ENCODE measurements around the gene CAMK1D. TPM values are rescaled to one million over a fixed set of nuclear protein-coding genes. Genes with fewer than 3 reads are reported as not detected.

Gene CAMK1D
- total RNA-seq, 1 donor from 2014 or later: 7.4 TPM

DNA sequence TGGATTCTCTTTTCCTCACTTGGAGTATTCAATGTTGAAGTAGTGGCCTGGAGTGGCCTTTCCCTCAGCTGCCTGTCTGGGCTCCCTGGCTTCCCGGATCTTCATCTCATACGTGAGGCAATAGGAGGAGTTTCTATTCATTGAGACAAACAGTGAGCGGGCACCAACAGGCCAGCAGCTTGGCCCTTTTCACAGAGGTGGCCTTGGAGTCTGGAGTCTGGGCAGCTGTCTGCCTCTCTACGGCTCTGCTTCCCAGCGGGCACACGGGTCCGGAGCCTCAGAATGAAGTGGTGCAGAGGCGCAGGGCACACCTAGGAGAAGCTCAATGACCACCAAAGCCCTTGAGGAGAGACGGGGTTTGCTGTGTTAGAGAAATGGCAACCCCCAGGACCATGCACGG, 482.7 kb downstream of the CAMK1D start:
- Mint-ChIP-seq H3K4me3 (no peak overlapping the region), H3K27ac (no peak overlapping the region), H3K27me3 (ENCODE audit: insufficient read depth) (no peaks in the 10 kb centered on the region), H3K4me1 (ENCODE audit: low read depth) (no peaks in the 10 kb centered on the region), H3K9me3 (no peaks in the 10 kb centered on the region), H3K36me3 (ENCODE audit: low read depth) (peaks cover 2% of the 10 kb centered on the region)
- intact Hi-C loops (cut with micrococcal nuclease): no loop called here
- DNase-seq (ENCODE audit: low spot score): no peak

DNA sequence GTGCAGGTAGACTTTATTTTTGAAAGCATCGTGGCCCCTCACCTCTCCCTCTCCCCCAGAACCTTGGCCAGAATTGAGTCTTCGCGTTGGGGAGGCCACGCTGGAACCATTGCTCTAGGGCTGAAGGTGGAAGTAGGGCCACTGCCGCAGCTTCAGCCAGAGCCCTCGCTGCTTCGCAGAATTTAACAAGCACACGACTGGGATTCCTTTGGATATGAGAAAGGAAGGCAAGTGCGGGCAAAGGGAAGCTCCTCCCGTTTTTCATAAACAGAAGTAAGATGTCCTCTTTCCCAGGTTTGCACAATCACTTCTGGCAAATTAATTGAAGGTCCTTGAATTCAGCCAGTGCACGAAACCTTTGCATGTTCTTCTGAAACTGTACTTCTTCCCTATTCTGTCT, 484.1 kb downstream of the CAMK1D start:
- intact Hi-C loops (cut with micrococcal nuclease): no loop called here
- DNase-seq (ENCODE audit: low spot score): no peak
- no peak overlapping the region for H3K4me3 Mint-ChIP-seq
- no peaks in the 10 kb centered on the region for H3K27me3 Mint-ChIP-seq (ENCODE audit: insufficient read depth)
- no peaks in the 10 kb centered on the region for H3K36me3 Mint-ChIP-seq (ENCODE audit: low read depth)
- H3K9me3 Mint-ChIP-seq: no peaks in the 10 kb centered on the region
- H3K4me1 Mint-ChIP-seq (ENCODE audit: low read depth): no peaks in the 10 kb centered on the region
- no peak overlapping the region for H3K27ac Mint-ChIP-seq

DNA sequence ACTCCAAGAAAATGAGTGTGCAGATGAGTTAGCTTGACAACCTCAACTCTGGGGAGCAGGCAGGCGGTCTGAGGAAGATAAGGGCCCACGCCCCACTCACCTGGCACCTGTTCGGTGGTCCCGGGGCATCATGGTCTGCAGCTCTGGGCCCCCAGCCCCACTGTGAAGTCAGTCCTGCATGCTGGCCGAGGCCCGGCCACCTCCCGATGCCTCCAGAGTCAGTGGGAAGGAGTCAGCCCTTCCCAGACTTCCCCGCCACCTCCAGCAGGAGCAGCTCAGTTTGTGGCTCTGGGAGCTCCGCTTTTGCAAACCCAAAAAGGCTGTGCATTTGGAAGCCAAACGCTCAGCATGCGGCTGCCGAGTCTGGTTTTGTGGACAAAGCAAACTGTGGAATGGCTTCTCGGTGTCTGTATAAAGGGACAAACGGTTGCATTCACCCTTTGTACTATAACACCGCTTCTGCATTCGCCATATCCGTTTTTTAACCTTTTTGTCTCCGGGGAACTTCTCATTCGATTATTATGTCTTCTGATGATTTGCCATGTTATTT, 484.8 kb downstream of the CAMK1D start:
- H3K27ac Mint-ChIP-seq: no peak overlapping the region
- intact Hi-C loops (cut with micrococcal nuclease): no loop called here
- H3K4me3 Mint-ChIP-seq: no peak overlapping the region
- no peak for DNase-seq (ENCODE audit: low spot score)
- H3K9me3 Mint-ChIP-seq: no peaks in the 10 kb centered on the region
- H3K27me3 Mint-ChIP-seq (ENCODE audit: insufficient read depth): no peaks in the 10 kb centered on the region
- H3K4me1 Mint-ChIP-seq (ENCODE audit: low read depth): no peaks in the 10 kb centered on the region
- no peaks in the 10 kb centered on the region for H3K36me3 Mint-ChIP-seq (ENCODE audit: low read depth)

DNA sequence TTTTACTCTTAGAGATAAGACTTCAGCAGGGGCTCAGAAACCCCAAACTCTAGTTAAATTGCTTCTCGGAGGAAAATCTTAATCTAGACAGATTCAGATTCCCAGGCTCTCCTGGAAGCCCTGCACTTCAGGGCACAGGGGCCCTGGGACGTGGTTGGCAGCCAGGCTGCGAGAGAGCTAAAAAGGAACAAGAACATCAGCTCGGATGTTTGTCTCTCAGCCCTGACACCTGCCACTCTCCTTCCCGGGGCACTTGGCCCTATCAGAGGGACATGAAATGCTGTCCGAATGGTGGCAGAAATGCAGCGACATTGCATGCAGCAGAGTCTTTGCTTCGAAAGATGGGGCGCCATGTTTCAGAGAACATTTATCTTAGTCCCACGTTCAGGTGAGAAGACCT, 485.4 kb downstream of the CAMK1D start:
- no peak overlapping the region for H3K4me3 Mint-ChIP-seq
- H3K27me3 Mint-ChIP-seq (ENCODE audit: insufficient read depth): no peaks in the 10 kb centered on the region
- intact Hi-C loops (cut with micrococcal nuclease): no loop called here
- H3K27ac Mint-ChIP-seq: no peak overlapping the region
- no peaks in the 10 kb centered on the region for H3K9me3 Mint-ChIP-seq
- no peak for DNase-seq (ENCODE audit: low spot score)
- no peaks in the 10 kb centered on the region for H3K36me3 Mint-ChIP-seq (ENCODE audit: low read depth)
- no peaks in the 10 kb centered on the region for H3K4me1 Mint-ChIP-seq (ENCODE audit: low read depth)

DNA sequence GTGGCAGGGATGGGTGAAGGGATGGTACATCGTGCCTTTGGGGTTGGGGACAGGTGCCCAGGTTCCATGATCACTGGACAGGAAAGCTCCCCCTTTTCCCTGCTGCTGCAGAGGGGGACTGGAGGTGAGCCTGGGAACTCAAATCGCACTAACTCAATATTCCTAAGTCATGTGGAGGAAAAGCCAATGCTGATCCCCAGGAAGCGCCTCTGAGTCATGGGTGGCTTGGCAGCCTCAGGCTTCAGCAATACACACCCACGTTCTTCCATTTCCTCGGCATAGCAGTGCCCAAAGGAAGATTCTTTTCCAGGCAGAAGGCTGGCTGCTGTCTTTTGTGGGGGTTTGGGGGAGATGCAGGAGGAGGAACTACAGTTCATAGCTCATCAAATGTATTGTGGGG, 486.4 kb downstream of the CAMK1D start:
- intact Hi-C loops (cut with micrococcal nuclease): no loop called here
- Mint-ChIP-seq H3K27ac (no peak overlapping the region), H3K36me3 (ENCODE audit: low read depth) (no peaks in the 10 kb centered on the region), H3K27me3 (ENCODE audit: insufficient read depth) (no peaks in the 10 kb centered on the region), H3K4me1 (ENCODE audit: low read depth) (no peaks in the 10 kb centered on the region), H3K4me3 (no peak overlapping the region), H3K9me3 (no peaks in the 10 kb centered on the region)
- DNase-seq (ENCODE audit: low spot score): no peak

DNA sequence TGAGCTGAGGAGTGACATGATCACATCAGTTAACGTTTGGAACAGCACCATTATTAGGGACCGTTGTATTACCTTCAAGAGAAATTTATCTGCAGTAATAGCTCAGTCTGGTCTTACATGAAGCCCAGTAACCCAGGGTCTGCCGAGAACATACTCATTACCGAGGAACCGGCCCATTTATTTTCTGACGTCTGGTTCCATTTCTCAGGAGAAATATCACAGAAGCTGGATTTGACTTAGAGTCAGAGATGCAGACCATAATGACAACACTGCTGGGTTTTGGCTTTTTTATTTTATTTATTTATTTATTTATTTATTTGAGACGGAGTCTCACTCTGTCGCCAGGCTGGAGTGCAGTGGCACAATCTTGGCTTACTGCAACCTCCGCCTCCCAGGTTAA, 489.0 kb downstream of the CAMK1D start:
- Mint-ChIP-seq H3K9me3 (no peaks in the 10 kb centered on the region), H3K36me3 (ENCODE audit: low read depth) (no peaks in the 10 kb centered on the region), H3K4me3 (no peak overlapping the region), H3K4me1 (ENCODE audit: low read depth) (no peaks in the 10 kb centered on the region), H3K27me3 (ENCODE audit: insufficient read depth) (no peaks in the 10 kb centered on the region), H3K27ac (no peak overlapping the region)
- intact Hi-C loops (cut with micrococcal nuclease): no loop called here
- DNase-seq (ENCODE audit: low spot score): no peak

DNA sequence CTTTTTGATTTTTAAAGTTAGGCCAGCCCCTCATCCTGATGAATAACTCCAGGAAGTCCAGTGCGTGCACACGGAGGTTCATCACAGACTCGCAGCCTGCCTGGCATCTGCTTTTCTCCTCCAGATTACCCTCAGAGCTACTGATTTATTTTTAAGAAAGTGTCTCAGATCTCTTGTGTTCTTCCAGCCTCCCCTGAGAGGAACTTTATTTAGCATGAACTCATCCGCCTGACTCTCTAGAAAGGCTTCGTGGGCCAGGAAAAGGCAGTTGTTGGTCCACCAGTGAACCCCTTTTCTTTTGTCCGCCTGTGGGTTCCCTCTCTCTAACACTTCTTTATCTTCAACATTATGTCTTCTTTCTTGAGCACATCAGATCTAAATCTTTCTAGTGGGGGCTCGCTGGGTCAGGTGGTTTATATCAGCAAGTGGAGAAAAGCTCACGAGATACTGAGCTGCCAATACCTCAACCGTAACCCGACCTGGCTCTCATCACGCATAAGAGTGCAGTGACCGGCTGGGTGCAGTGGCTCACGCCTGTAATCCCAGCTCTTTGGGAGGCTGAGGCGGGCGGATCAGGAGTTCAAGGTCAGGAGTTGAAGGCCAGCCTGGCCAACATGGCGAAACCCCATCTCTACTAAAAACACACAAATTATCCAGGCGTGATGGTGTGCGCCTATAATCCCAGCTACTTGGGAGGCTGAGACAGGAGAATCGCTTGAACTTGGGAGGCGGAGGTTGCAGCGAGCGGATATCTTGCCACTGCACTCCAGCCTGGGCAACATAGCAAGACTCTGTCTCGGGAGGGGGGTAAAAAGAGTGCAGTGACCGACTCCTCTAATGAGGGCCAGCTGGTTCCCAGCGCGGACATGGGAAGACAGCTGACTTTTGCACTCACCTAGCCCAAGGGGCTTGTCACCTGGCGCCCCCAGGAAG, 489.9 kb downstream of the CAMK1D start:
- H3K4me1 Mint-ChIP-seq (ENCODE audit: low read depth): no peaks in the 10 kb centered on the region
- no peaks in the 10 kb centered on the region for H3K9me3 Mint-ChIP-seq
- H3K27ac Mint-ChIP-seq: no peak overlapping the region
- no peak for DNase-seq (ENCODE audit: low spot score)
- H3K27me3 Mint-ChIP-seq (ENCODE audit: insufficient read depth): no peaks in the 10 kb centered on the region
- no peak overlapping the region for H3K4me3 Mint-ChIP-seq
- H3K36me3 Mint-ChIP-seq (ENCODE audit: low read depth): no peaks in the 10 kb centered on the region
- intact Hi-C loops (cut with micrococcal nuclease): no loop called here

DNA sequence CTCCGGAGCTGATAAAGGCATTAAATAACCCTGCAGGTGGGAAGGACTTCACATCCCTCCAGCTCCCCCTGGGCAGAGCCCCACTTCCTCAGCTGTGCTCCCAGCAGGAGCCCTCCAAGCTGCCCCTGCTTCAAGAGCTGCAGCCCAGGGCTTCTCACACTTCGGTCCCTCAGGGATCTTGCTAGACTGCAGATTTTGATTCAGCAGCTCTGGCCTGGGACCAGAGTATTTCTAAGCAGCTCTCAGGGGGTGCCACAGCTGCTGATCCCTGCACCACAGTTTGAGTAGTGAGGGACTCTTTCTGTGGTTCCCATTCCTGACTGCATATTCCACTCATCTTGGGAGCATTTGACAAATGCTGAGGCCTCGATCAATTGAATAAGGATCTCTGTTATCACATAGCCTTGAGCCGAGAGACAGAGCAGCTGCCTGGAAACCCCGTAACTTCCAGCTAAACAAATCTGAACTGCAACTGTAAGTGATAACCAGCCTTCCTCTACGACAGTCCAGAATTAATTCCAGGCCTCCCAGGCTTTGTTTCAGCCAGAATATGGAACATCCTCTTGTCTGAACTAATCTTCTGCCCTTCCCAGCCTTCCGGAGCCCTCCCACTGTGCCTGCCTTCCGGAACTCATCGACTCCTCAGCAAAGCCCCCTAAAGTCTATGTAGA, 490.7 kb downstream of the CAMK1D start:
- Mint-ChIP-seq H3K27ac (no peak overlapping the region), H3K27me3 (ENCODE audit: insufficient read depth) (no peaks in the 10 kb centered on the region), H3K36me3 (ENCODE audit: low read depth) (no peaks in the 10 kb centered on the region), H3K9me3 (no peaks in the 10 kb centered on the region), H3K4me1 (ENCODE audit: low read depth) (no peaks in the 10 kb centered on the region), H3K4me3 (no peak overlapping the region)
- intact Hi-C loops (cut with micrococcal nuclease): no loop called here
- no peak for DNase-seq (ENCODE audit: low spot score)

DNA sequence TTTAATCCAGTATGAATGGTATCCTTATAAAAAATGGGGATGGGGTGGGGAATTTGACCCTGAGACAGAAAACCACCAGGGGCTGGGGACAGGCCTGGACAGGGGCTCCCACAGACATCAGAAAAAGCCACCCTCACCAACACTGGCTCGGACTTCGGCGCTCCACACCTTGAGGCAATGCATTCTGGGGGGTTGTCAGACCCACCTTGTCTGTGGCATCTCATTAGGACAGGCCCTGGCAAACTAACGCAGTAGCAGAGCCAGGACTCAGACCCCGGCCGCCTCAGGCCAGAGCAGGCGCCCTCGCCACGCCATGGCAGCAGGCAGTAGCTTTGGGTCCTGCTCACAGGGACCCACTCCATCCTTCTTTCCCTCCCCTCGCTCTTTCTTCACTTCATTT, 492.1 kb downstream of the CAMK1D start:
- Mint-ChIP-seq H3K4me1 (ENCODE audit: low read depth) (no peaks in the 10 kb centered on the region), H3K36me3 (ENCODE audit: low read depth) (no peaks in the 10 kb centered on the region), H3K4me3 (no peak overlapping the region), H3K27ac (no peak overlapping the region), H3K9me3 (no peaks in the 10 kb centered on the region), H3K27me3 (ENCODE audit: insufficient read depth) (no peaks in the 10 kb centered on the region)
- intact Hi-C loops (cut with micrococcal nuclease): no loop called here
- no peak for DNase-seq (ENCODE audit: low spot score)

DNA sequence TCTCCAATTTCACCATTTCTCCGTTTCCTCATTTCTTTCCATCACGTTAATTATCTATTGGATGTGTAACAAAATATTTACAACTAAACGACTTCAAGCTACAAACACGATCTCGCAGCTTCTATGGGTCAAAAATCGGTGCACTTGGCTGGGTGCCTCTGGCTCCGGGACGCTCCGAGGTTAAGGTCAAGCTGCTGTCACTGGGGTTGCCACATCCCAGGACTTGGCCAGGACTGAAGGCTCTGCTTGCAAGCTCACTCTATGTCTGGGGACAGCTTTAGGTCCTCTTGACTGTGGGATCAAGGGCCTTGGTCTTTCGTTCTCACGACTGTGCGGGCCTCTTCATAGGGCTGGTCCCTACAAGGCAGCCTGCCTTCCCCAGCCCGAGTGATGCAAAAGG, 492.5 kb downstream of the CAMK1D start:
- Mint-ChIP-seq H3K4me3 (no peak overlapping the region), H3K27ac (no peak overlapping the region), H3K36me3 (ENCODE audit: low read depth) (no peaks in the 10 kb centered on the region), H3K4me1 (ENCODE audit: low read depth) (no peaks in the 10 kb centered on the region), H3K9me3 (no peaks in the 10 kb centered on the region), H3K27me3 (ENCODE audit: insufficient read depth) (peaks cover 1% of the 10 kb centered on the region)
- intact Hi-C loops (cut with micrococcal nuclease): no loop called here
- no peak for DNase-seq (ENCODE audit: low spot score)

DNA sequence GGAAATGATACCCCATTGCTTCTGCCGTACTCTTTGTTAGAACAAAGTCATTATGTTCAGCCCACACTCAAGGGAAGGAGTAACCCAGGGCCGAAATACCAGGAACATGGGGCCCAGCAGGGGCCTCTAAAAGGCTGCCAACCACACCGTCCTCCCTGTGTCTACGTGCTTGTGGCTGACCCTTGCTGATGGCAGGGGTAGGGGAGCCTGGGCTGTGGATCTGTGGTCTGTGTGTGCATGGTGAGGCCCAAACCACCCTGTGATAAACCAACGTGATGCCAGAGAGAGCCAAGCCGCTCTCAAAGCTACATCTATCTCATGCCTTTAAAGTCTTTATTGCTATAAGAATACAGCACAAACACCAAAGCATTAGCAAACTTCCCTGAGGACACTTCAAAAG, 493.0 kb downstream of the CAMK1D start:
- H3K9me3 Mint-ChIP-seq: no peaks in the 10 kb centered on the region
- no peaks in the 10 kb centered on the region for H3K4me1 Mint-ChIP-seq (ENCODE audit: low read depth)
- peaks cover 3% of the 10 kb centered on the region for H3K27me3 Mint-ChIP-seq (ENCODE audit: insufficient read depth)
- no peak overlapping the region for H3K4me3 Mint-ChIP-seq
- no peaks in the 10 kb centered on the region for H3K36me3 Mint-ChIP-seq (ENCODE audit: low read depth)
- intact Hi-C loops (cut with micrococcal nuclease): no loop called here
- no peak for DNase-seq (ENCODE audit: low spot score)
- no peak overlapping the region for H3K27ac Mint-ChIP-seq

DNA sequence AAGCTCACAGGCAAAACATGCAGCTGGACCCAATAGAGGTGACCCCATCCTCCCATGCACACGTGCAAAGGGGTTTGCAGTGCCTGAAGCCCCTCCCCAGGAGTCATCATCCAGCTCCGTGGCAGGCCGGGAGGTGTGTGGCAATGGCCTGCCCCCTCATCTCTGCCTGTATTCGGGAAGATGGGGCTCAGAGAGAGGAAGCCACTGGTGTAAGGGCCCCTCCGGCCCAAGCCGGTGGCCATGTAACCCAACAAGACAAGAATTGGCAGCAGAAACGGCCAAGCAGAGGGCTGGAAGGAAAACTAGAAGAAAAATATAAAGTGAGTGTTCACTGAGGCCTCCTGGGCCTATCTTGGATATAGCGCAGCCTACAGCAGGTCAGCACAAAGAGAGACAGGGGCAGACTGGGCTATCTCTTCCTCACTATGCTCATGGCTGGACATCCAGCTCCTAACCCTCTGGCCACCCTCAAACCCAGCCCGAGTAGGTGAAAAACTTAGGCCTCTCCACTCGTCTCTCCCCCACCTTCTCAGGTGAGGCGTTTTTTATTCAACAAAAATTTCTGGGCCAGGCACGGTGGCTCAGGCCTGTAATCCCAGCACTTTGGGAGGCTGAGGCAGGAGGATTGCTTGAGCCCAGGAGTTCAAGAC, 494.1 kb downstream of the CAMK1D start:
- Mint-ChIP-seq H3K4me3 (no peak overlapping the region), H3K36me3 (ENCODE audit: low read depth) (no peaks in the 10 kb centered on the region), H3K27ac (no peak overlapping the region), H3K27me3 (ENCODE audit: insufficient read depth) (peaks cover 3% of the 10 kb centered on the region), H3K4me1 (ENCODE audit: low read depth) (no peaks in the 10 kb centered on the region), H3K9me3 (no peaks in the 10 kb centered on the region)
- no peak for DNase-seq (ENCODE audit: low spot score)
- intact Hi-C loops (cut with micrococcal nuclease): no loop called here

Measured in activated T-helper 1 cell treated with anti-CD3 and anti-CD28 coated beads, Interleukin-12 subunit alpha, Interleukin-12 subunit beta, Interleukin-2, Interleukin-4 antibody, amounts not matched to agents 30 ng/mL and 10 ng/mL and 1 ng/mL, durations not matched to agents 14 hours and 24 hours and 36 hours (primary cell).